OCI-LY3 (cell line): ENCODE data around the gene ISOC2.

Experiments
- CTCF ChIP-seq: fragments of 200-600, 300-600 bp; sonication (generic); IDR thresholded peaks from 2 replicates; pipeline ENCODE4 v1.5.1; 2014; ENCODE audit warnings: antibody characterized with exemption, low read length, low read depth
- EZH2phosphoT487 ChIP-seq: fragments of 200-600 bp; shearing (Covaris generic); IDR thresholded peaks from 2 replicates; pipeline ENCODE4 v1.6.1; 2018; ENCODE audit warnings: antibody characterized with exemption, mixed run types, low read depth

GRCh38 chr19:55477905-55478304, 16.5 kb upstream of the ISOC2 start:
- TF ChIP-seq EZH2phosphoT487 (no peak), CTCF (no peak)
